H1 (cell line): ENCODE measurements around the gene SLC26A4.

Experiments used
- ATF2 ChIP-seq: IDR thresholded peaks from 2 replicates; pipeline ENCODE4 v1.6.1; 2012; ENCODE audit warnings: low read length, inconsistent platforms
- CTCF ChIP-seq, 3 experiments: IDR thresholded peaks; 1 replicate in 2 of 3; 2 replicates in 1 of 3; pipeline versions ENCODE4 v1.5.1 to v1.6.1; 2011; ENCODE audit warnings: low read length in 3 of 3, mild to moderate bottlenecking in 3 of 3, inconsistent platforms in 2 of 3, low read depth in 1 of 3, moderate library complexity in 1 of 3; ENCODE audit not compliant: insufficient read depth in 1 of 3; ENCODE audit errors: control extremely low read depth in 1 of 3
- EP300 ChIP-seq, 2 experiments: IDR thresholded peaks; 1 replicate in 1 of 2; 2 replicates in 1 of 2; pipeline ENCODE4 v1.6.1; 2011 to 2012; ENCODE audit warnings: low read depth in 2 of 2, low read length in 2 of 2, mild to moderate bottlenecking in 2 of 2, borderline replicate concordance in 1 of 2, inconsistent platforms in 1 of 2, moderate library complexity in 1 of 2
- EZH2 ChIP-seq: fragments of 200-600 bp; sonication (generic); IDR thresholded peaks from 2 replicates; pipeline ENCODE4 v1.7.1; 2012; ENCODE audit warnings: low read depth, mild to moderate bottlenecking, moderate library complexity, low read length, inconsistent platforms; ENCODE audit not compliant: severe bottlenecking
- GABPA ChIP-seq: IDR thresholded peaks from 2 replicates; pipeline ENCODE4 v1.6.1; 2011; ENCODE audit warnings: mild to moderate bottlenecking, low read length, moderate library complexity, borderline replicate concordance; ENCODE audit not compliant: insufficient read depth
- HDAC6 ChIP-seq: IDR thresholded peaks from one replicate; pipeline ENCODE4 v1.7.1; 2012; ENCODE audit warnings: low read depth, mild to moderate bottlenecking, inconsistent platforms, low read length, moderate library complexity
- RAD21 ChIP-seq, 2 experiments: IDR thresholded peaks in 1 of 2; conservative IDR thresholded peaks in 1 of 2; 2 replicates each; pipeline ENCODE4 v1.6.1; 2011; ENCODE audit warnings: low read depth in 2 of 2, low read length in 2 of 2, improper control_type of control experiment in 1 of 2, inconsistent platforms in 1 of 2, mild to moderate bottlenecking in 1 of 2, moderate library complexity in 1 of 2
- SUZ12 ChIP-seq: fragments of 200-600 bp; sonication (generic); IDR thresholded peaks from 2 replicates; pipeline ENCODE4 v1.6.1; 2012; ENCODE audit warnings: mild to moderate bottlenecking, inconsistent platforms, low read length, moderate library complexity, mixed read lengths
- ZNF274 ChIP-seq: IDR thresholded peaks from 2 replicates; pipeline ENCODE4 v1.7.0; 2012; ENCODE audit warnings: low read length, borderline replicate concordance; ENCODE audit errors: extremely low read depth

GRCh38 chr7:107631588-107632491 is 28.8 kb upstream of the SLC26A4 start:
- TF ChIP-seq EP300 (IDR thresholded peaks at IDR 0.05; ENCODE audit: borderline replicate concordance in 1 of 2, low read depth in 2 of 2, low read length in 2 of 2) (no peak), CTCF (IDR thresholded peaks at IDR 0.05; ENCODE audit: control extremely low read depth in 1 of 3, insufficient read depth in 1 of 3, low read depth in 1 of 3, low read length in 3 of 3) (no peak), ZNF274 (no peak), EZH2 (no peak), ATF2 (no peak), RAD21 (IDR thresholded peaks at IDR 0.05 in 1 of 2, conservative IDR thresholded peaks at IDR 0.05 in 1 of 2; ENCODE audit: low read depth in 2 of 2, low read length in 2 of 2) (no peak), SUZ12 (no peak), GABPA (no peak), HDAC6 (no peak)
